Stimulated activated CD8-positive, alpha-beta memory T cell treated with anti-CD3 and anti-CD28 coated beads, Interleukin-15, amount 100 ng/mL, for 1 hour (primary cell): Measurements from ENCODE around the gene IFRD2.
"Not testable (repeated sequence)": the region's sequence is repeated elsewhere in the genome, so short reads cannot be mapped to it uniquely, and the experiment has no call there.

Source experiments
- DNase-seq: peaks from one replicate; pipeline ENCODE4 v3.0.0-alpha.2; 2020; ENCODE audit warnings: low read depth

The IFRD2 gene

DNA sequence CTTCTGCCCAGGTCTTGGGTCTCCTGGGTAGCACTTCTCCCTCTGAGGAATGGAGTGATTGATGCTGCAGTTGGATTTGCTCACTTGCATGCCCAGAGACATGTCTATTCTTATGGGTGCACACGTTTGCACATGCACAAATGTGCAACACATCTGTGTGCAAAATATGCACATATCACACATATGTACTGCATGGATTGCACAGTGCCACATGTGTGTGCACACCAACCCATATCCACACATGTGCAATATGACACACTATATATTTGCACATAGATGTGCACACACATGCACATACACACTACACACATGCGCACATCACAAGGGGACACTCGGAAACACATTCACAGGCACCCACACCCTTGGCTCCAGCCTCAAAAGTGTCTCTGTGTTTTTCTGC lies 24.0 kb downstream of the IFRD2 start:
- DNase-seq = no peak

DNA sequence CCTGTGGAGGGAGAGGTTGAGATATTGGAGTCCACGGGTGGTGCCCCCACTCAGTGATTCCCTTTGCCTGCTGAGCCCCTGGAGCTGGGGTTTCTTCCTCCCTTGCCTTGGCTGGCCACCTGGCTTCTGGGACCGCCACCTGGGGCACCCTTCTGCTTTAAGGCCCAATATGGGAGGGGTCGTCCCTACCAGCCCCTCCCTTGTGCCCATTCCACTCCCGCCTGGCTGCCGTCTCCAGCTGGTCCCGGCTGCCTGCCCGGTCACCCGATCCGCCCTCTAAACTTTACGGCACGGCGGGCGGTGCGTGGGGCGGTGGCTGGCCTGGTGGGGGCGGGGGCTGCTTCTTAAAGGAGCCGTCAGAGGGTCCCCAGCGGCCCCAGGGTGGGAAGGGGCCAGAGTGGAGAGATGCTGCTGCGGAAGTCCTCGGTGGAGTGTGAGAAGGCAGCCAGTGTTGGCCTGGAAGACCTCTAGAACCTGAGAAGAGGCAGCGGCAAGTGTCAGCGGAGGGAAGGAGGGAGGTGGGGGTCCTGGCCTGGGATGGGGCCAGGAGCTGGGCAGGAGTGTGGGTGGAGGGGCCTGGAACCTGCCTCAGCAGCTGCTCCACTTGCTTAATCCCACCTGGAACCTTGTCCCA lies 24.8 kb downstream of the IFRD2 start:
- no peak for DNase-seq

DNA sequence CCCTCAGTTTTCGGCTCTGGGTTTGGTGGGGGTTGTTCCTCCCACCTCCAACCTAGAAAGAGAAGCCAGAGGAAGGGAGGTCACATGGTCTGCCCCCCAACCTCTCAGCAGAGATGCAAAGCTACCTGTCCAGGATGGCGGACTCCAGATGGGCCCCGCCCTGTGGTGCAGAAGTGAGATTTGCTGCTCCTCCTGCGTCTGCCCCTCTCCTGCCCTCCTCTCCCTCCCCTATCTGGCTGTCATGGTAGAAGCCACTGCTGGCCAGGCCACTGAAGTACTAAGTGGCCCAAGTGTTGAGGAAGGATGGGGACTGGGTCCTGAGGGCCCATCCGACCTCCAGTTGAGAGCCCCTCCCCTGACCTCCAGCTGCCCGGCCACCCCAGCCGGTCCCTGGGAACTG lies 25.4 kb downstream of the IFRD2 start:
- no peak for DNase-seq

DNA sequence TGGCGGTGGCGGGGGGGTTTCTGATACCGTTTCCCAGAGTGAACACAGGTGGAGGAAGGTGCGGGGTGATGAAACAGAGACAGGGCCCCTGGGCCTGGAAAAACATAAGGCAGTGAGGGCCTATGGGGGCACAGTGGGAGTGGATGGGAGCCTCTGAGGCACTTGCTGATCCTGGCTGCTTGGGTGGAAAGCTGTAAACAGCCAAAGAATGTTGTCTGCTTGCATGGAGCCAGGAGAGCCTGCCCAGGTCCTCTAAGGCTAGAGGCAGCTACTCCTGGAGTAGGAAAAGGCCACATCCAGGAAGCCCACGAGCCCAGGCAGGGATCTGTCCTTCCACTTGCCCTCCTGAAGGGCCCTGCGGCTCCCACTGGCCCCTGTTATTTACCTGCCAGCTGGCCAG lies 26.2 kb downstream of the IFRD2 start:
- DNase-seq = no peak

DNA sequence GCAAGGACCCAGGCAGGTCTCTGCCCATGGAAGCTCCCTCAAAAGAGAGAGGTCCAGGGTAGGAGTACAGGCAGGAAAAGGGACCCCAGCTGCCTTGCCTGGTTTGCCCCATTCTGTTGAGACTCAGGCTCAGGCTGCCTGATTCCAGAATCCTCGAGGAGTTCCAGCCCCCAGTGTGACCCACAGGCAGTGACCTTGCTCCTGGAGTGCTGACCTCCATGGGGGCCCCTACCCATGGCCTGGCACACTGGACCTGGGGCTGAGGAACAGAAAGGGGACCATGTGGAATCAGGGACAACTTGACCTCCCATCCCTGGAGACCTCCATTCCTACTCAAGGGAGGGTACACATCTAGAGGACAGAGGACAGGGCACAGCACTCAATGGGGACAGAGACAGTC lies 26.7 kb downstream of the IFRD2 start:
- no peak for DNase-seq

DNA sequence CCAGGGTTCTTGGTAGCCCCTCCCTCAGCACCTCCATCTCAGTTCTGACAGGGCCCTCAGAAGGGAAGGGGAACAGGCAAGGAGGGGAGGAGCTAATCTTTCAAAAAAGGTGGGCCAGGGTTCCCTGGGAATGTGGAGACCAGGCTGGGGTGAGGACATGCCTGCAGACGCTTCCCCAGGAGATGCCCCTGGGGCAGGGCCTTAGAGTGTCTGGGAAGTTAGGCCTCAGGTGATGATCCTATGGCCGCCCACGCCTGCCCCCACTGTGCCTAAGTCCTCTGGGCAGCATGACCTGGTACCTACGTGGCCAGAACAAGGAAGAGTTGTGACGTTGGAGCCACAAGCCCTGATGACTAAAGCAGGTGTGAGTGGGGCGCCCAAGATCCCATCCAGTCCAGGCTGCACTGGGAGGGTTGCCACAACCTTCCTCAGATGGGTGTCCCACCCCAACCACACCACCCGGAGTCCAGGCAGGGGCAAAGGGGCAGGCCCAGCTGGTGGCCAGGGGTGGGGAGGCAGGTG lies 27.2 kb downstream of the IFRD2 start:
- DNase-seq = no peak

DNA sequence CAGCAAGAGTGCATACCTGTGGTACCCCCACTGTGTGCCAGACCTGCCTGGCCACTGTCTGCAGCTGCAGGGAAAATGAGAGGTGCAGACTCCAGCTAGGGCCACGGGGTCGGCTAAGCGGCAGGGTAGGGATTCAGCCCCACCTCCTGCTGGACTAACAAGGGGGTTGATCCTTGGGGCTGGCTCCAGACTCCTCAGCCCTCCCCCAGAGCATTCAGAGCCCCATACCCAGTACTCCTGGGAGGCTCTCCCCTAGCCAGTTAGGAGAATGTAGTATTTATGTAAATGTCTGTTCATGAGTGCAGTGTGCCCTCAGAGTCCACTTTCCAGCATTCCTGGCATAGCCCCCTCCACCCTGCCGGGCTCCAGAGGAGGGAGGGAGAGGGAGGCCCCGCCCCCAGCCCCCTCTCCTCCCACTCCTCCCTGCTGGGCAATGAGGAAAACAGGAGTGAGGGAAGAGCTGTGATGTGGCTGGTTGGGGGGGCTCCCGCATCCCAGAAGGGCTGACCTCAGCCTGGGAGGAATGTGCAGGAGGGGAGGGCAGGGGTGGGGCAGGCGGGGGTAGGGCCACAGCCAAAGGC lies 27.8 kb downstream of the IFRD2 start:
- DNase-seq = no peak

DNA sequence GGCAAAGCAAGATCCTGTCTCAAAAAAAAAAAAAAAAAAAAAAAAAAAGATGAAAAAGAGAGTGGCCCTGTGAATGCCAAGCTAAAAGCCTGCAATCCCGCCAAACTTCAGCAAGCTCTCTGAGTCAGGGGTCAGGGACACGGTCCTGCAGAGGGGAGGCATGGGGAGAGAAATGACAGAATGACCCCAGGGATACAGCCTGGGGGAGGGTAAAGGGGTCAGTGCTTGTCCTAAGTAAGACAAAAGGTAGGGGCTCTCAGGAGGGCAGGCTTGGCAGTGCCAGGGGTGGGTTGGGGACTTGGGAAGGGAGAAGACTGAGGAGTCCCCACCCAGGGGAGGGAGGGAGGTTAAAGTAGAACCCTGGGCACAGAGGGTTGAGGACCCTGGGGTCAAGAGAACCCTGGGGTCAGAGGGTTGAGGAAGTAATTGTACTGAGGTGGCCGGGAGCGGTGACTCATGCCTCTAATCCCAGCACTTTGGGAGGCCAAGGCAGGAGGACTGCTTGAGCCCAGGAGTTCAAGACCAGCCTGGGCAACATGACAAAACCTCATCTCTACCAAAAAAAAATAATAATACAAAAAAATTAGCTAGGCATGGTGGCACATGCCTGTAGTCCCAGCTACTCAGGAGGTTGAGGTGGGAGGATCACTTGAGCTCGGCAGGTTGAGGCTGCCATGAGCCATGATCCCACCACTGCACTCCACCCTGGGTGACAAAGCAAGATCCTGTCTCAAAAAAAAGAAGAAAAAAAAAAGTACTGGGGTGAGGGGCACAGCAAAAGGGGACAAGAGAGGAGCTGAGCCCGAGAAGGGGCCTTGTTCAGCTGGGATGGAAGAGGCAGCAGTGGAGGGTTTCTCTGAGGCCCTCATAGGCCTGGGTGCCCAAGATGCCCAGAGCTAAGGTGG lies 28.5 kb downstream of the IFRD2 start:
- no peak for DNase-seq

DNA sequence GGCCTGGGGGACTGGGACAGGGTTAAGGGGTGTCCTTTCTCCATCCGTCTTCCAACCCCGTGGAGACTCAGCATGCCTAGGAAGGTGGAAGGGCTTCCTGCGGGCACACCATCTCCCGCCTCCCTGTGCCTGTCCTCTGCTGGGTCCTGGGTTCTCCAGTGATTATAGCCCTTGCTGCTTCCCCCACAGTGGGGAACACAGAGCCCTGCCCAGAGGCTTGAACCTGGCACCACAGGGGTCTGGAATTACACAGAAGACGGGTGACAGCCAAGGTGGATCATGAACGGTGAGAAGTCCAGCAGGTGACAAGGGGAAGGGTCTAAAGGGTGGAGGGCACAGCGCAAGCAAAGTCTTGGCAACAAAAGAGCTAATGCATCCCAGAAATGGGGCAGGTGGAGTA lies 29.5 kb downstream of the IFRD2 start:
- DNase-seq = no peak

DNA sequence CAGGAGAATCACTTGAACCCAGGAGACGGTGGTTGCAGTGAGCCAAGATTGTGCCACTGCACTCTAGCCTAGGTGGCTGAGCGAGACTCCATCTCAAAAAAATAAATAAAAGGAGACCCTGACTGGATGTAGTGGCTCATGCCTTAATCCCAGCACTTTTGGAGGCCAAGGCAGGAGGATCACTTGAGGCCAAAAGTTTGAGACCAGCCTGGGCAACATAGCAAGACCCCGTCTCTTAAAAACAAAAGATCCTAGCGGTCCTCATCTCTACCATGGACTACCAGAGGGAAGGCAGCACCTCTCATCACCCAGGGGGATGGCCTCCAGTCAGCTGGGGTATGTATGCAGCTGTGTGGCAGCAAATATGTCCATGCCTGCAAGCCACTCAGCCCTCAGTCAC lies 30.0 kb downstream of the IFRD2 start:
- not testable (repeated sequence) for DNase-seq

DNA sequence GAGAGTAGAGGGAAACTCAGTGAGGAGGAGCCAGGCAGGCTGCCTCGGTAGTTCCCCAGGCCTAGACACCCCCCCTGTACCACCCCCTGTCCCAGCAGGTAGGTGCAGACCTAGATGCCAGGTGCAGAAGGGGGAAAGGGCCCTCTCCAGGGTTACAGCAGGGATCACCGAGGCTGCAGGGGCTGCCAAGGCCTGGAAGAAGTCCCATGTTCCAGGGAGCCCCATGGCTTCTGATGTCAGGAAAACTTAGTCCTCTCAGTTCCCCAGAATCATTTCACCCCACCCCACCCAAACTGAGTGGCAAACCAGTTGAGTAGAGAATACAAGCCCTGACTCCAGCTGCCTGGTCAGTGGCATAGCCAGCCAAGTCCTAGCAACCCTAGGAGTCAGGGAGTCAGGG lies 30.7 kb downstream of the IFRD2 start:
- no peak for DNase-seq

DNA sequence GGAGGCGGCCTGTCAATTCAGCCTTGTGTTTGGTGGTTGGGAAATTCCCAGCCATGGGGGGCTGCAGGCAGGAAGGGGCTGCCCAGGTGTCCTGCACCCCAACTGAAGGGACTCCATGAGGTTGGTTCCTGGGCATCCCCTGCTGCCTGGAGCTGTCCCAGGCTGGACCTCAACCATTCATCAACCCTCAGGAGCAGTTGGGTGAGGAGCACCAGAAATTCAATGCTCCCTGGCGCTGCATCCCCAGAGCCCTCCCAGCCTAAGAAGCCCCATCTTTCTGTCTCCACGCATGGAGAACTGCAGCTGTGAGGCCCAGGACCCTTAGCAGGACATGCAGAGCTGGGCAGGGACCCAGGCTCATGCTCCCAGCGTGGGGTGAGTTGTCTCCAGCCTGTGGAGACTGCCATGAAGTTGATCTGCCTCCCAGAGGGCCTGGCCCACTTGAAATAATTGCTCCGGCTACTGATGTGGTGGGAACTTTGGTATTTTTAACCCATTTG lies 31.2 kb downstream of the IFRD2 start:
- DNase-seq = no peak

DNA sequence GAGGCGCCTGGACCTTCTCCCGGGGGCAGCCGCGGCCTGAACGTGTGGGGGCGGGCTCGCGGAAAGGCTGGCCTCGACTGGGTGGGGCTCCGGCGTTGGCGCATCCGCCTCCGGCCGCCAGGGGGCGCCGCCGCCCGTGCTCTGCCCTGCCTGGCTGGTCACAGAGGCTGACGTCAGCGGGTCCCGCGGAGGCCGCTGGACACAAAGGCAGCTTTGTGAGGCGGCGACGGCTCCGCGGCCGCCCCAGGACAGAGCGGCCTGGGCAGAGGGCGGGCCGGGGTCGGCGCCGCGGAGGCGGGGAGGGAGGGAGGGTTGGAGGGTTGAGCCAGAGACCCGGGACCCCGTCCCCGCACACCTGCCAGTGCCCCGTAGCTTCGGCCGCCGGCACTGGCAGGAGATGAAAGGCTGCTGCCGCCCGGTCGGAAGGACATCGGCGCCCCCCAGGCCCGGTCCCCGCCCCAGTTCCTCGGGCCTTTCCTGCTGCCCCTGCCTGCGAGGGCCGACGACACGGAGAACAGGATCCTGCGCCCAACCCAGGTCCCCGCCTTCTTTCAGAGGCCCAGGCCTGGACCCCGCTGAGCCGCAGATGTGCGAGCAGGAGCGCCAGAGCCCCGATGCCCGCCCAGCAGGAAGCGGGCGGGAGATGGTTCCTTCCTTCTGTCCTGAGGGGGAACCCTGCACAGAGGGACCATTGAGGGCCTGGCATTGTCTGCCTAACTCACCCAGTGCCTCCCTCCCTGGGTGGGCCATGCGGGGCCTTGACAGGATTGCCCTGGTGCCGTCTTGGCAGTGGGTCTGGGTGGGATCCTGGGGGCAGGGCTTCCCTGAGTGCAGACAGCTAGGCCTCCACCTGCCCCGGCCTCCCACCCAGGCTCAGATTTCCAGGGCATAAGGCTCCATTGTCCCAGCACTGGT lies 31.9 kb downstream of the IFRD2 start:
- DNase-seq = peak; percentile 54

DNA sequence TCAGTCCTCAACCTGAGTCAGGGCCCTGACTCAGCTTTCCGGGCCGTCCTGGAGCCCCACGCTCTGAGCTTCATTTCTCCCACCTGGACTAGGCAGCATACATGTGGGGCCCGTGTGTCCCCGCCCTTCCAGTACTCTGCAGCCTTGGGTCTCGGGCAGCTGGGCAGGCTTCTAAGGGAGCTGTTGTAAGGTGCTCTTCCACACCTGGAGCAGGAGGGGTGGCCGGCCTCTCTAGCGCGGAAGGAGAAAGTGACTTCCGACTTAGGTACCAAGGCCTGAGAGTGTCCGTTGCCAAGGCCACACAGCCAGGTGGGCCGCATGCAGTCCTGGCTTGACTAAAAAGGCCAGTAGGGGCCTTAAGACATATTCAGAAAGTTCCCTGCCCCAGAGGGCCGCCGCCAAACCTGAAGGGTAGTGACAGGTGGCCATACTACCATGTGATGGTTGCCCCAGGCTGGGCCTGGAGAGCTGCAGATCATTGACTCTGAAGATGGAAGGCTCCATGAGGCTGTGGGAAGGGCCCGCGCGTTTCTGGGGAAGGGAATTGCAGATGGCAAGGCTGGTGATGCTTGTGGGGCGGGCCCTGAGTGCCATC lies 32.7 kb downstream of the IFRD2 start:
- DNase-seq = no peak

DNA sequence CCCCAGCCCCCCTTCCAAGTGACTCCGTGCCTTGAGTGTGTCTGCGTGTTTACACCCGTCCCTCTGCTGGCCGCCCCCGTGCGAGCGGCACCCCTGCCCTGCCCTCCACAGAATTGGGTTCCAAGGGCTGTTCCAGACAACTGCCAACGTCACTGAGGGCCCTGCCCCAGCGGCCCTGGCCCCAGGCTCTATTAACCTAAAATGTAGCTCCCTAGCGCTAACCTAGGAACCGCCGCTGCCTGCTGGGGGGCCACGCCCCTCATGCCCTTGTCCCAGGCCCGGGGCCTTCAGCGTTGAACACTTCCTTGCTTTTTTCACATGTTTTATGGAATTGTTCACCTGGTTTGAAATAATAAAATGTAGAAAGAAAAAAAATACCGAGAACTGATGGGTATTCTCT lies 33.2 kb downstream of the IFRD2 start:
- DNase-seq = no peak

DNA sequence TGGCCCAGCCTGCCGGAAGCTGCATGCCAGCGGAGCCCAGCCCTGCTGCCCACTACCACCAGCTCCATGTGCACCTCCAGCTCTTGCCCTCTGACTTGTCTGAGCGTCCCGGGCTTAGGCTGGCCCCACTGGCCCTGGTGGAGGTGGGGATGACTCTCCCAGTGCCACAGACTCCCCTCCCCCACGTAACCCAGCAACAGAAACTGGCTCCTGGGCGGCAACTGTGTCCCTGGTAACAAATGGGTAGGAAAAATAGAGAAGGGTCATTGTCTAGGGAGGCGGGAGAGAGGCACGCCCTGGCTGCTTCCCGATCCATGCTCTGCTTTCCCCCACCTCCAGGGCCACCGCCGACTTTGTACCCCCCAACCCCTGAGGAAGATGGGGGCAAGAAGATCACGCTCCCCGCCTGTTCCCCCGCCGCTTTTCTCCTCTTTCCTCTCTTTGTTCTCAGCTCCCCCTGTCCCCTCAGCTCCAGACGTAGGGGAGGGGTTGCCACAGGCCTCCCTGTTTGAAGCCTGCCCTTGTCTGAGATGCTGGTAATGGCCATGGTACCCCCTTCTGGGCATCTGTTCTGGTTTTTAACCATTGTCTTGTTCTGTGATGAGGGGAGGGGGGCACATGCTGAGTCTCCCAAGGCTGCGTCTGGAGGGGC lies 34.1 kb downstream of the IFRD2 start:
- DNase-seq = no peak

DNA sequence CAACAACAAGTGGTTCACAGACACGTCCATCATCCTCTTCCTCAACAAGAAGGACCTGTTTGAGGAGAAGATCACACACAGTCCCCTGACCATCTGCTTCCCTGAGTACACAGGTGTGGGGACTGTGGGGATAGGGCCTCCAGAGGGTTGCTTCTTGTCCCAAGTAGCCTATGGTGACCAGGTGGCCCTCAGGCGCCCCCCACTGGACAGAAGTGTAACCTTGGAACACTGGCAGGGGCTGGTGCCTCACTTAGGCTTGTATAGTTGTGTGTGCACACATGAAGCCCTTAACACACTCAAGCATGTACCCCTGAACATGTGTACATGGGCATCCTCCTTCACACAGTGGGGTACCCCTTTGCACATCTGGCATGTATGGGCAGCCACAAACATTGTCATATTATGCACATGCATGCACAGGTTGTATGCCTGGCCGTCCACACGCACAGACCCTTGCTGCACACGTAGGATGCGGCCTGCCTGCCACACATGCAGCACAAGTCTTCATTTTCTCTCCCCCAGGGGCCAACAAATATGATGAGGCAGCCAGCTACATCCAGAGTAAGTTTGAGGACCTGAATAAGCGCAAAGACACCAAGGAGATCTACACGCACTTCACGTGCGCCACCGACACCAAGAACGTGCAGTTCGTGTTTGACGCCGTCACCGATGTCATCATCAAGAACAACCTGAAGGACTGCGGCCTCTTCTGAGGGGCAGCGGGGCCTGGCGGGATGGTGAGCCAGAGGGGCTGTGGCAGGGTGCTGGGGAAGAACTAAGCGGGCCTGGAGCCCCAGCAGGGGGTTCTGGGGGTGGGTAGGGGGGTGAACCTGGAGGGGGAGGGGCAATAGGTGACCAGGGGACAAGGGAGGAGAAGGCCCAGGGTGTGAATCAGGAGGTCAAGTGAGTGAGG lies 35.0 kb downstream of the IFRD2 start:
- DNase-seq = no peak

DNA sequence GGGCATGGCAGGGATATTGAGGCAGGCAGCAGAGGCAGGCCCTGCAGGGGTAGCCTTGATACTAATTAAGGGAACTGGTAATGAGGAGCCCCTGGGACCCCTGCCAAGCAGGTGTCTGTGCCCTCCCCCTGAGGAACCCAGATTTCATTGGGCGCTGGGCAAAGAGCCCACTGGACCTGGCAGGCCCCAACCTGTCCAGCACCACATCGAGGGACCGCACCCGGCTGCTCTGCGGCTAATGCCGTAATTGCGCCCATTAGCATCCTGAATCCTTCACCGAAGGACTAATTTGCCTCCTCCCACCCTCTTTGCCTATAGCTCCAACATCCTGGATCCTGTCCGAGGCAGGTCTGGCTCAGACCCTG lies 37.0 kb downstream of the IFRD2 start:
- no peak for DNase-seq

DNA sequence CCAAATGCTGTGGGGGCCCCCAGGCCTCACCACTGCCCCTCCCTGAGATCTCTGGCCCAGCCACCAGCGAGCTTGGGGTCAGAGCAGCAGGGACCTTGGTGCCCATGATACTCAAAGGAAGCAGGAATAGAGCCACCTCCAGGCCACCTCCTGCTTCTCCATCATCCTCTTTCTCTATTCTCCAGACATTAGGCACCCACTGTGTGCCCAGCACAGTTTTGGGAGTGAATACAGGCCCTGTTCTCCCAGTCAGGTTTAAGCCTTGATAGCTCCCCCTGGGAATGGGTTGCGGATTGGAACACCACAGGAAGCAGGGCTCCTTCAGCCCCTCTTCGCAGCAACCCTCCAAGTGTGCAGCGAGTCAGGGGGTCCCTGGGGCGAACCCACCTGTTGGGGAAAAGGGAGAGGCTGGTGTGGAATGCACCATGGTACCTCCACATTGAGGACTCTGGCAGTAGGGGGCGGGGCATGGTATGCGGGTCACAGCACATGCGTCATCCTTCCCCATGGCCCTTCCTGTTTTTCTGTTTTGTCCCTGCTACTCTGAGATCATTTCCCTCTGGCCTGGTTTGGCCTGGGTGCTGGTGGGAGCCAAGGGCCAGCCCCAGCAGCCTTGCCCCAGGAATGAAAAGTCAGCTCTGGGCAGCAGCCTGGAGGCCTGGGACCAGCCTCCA lies 37.5 kb downstream of the IFRD2 start:
- no peak for DNase-seq
